Measurements from ENCODE around the gene PTTG1IP. TPM values are rescaled to one million over a fixed set of nuclear protein-coding genes. Genes with fewer than 3 reads are reported as not detected.

The PTTG1IP gene
- total RNA-seq, 1 experiment from 2014 or later, result 239 TPM

- DNase-seq (ENCODE audit: low spot score), result no peak
Measured at GRCh38 chr21:44865561-44866280, 7.8 kb downstream of the PTTG1IP start.

- no peak for DNase-seq (ENCODE audit: low spot score)
Measured at GRCh38 chr21:44862869-44863685, 10.4 kb downstream of the PTTG1IP start.

- no peak for DNase-seq (ENCODE audit: low spot score)
Measured at GRCh38 chr21:44858791-44859190, 14.7 kb downstream of the PTTG1IP start.

- no peak for DNase-seq (ENCODE audit: low spot score)
Measured at GRCh38 chr21:44858291-44858690, 15.2 kb downstream of the PTTG1IP start.

- DNase-seq (ENCODE audit: low spot score), result no peak
Measured at GRCh38 chr21:44857127-44857892, 16.2 kb downstream of the PTTG1IP start.

- no peak for DNase-seq (ENCODE audit: low spot score)
Measured at GRCh38 chr21:44856131-44856530, 17.4 kb downstream of the PTTG1IP start.

GRCh38 chr21:44855572-44855971, 17.9 kb downstream of the PTTG1IP start:
- no peak for DNase-seq (ENCODE audit: low spot score)

GRCh38 chr21:44854664-44855446, 18.6 kb downstream of the PTTG1IP start:
- DNase-seq (ENCODE audit: low spot score), result no peak

- DNase-seq (ENCODE audit: low spot score), result no peak
Measured at GRCh38 chr21:44854391-44854663, 19.2 kb downstream of the PTTG1IP start.

- no peak for DNase-seq (ENCODE audit: low spot score)
Measured at GRCh38 chr21:44853601-44854390, 19.7 kb downstream of the PTTG1IP start.

GRCh38 chr21:44850905-44851657, 22.4 kb downstream of the PTTG1IP start:
- no peak for DNase-seq (ENCODE audit: low spot score)

- no peak for DNase-seq (ENCODE audit: low spot score)
Measured at GRCh38 chr21:44850208-44850800, 23.2 kb downstream of the PTTG1IP start.

- DNase-seq (ENCODE audit: low spot score), result no peak
Measured at GRCh38 chr21:44849616-44850130, 23.8 kb downstream of the PTTG1IP start.

- DNase-seq (ENCODE audit: low spot score), result no peak
Measured at GRCh38 chr21:44848821-44849521, 24.5 kb downstream of the PTTG1IP start.

- DNase-seq (ENCODE audit: low spot score), result no peak
Measured at GRCh38 chr21:44847261-44848056, 26.0 kb downstream of the PTTG1IP start.

- DNase-seq (ENCODE audit: low spot score), result no peak
Measured at GRCh38 chr21:44846485-44847260, 26.8 kb downstream of the PTTG1IP start.

- no peak for DNase-seq (ENCODE audit: low spot score)
Measured at GRCh38 chr21:44846224-44846484, 27.3 kb downstream of the PTTG1IP start.

Measured in H4 (cell line).